ENCODE measurements around the gene PLA2G12B. TPM values are rescaled to one million over a fixed set of nuclear protein-coding genes. Genes with fewer than 3 reads are reported as not detected.
A peak's percentile ranks its signal among the peaks of the same experiment; 100 is the strongest.

PLA2G12B gene
- total and polyA plus RNA-seq, 2 donors from 2014 or later, result 0.66 to 10.3 TPM

DNA sequence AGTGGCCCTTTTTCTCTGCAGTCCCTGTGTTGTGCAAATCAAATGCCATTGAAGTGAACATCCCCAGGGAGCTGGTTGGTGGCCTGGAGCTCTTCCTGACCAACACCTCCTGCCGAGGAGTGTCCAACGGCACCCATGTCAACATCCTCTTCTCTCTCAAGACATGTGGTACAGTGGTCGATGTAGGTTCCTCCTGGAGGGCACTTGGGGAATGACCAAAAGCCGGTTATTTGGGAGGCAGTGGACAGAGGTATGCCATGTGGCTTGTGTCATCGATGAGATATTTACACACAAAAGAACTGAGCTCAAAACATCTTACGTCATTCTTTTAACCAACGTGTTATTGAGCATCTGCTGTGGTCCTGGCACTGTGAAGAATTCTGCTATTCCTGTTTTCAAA lies 41.3 kb downstream of the PLA2G12B start:
- Histone ChIP-seq H3K27me3 (ENCODE audit: control insufficient read depth, insufficient read depth, low read length) (no peaks in the 10 kb centered on the region), H3K36me3 (ENCODE audit: control insufficient read depth in 2 of 3, insufficient read depth in 3 of 3, low read length in 3 of 3) (no peaks in the 10 kb centered on the region), H3K27ac (ENCODE audit: low read depth in 2 of 2, low read length in 2 of 2) (no peak overlapping the region), H3K9ac (ENCODE audit: low read length in 3 of 3) (no peak overlapping the region), H3K9me3 (ENCODE audit: control insufficient read depth in 2 of 3, insufficient read depth in 1 of 3, low read length in 3 of 3) (no peaks in the 10 kb centered on the region), H3K4me1 (ENCODE audit: control insufficient read depth in 2 of 3, insufficient read depth in 2 of 3, low read depth in 1 of 3, low read length in 3 of 3) (no peaks in the 10 kb centered on the region), H3K4me3 (ENCODE audit: low read length in 3 of 3) (no peak overlapping the region)
- peak in 1 of 5 donors; percentile 8 for DNase-seq
- intact Hi-C loops (cut with DNase I), result no loop called here
- TF ChIP-seq, protein P1, sequence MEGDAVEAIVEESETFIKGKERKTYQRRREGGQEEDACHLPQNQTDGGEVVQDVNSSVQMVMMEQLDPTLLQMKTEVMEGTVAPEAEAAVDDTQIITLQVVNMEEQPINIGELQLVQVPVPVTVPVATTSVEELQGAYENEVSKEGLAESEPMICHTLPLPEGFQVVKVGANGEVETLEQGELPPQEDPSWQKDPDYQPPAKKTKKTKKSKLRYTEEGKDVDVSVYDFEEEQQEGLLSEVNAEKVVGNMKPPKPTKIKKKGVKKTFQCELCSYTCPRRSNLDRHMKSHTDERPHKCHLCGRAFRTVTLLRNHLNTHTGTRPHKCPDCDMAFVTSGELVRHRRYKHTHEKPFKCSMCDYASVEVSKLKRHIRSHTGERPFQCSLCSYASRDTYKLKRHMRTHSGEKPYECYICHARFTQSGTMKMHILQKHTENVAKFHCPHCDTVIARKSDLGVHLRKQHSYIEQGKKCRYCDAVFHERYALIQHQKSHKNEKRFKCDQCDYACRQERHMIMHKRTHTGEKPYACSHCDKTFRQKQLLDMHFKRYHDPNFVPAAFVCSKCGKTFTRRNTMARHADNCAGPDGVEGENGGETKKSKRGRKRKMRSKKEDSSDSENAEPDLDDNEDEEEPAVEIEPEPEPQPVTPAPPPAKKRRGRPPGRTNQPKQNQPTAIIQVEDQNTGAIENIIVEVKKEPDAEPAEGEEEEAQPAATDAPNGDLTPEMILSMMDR (IDR thresholded peaks at IDR 0.05; ENCODE audit: borderline replicate concordance, extremely low read depth, insufficient read depth), result no peak
- no peak for FAIRE-seq

- DNase-seq (peak in 2 of 5 donors; percentile 58 to 59), FAIRE-seq (no peak)
- intact Hi-C loops (cut with DNase I), result no loop called here
- H3K9me3 ChIP-seq (ENCODE audit: control insufficient read depth in 2 of 3, insufficient read depth in 1 of 3, low read length in 3 of 3), result no peaks in the 10 kb centered on the region
- H3K4me3 ChIP-seq (ENCODE audit: low read length in 3 of 3), result no peak overlapping the region
- H3K36me3 ChIP-seq (ENCODE audit: control insufficient read depth in 2 of 3, insufficient read depth in 3 of 3, low read length in 3 of 3), result no peaks in the 10 kb centered on the region
- H3K27ac ChIP-seq (ENCODE audit: low read depth in 2 of 2, low read length in 2 of 2), result no peak overlapping the region
- TF ChIP-seq, protein P1 (IDR thresholded peaks at IDR 0.05; ENCODE audit: borderline replicate concordance, extremely low read depth, insufficient read depth), result no peak
- H3K4me1 ChIP-seq (ENCODE audit: control insufficient read depth in 2 of 3, insufficient read depth in 2 of 3, low read depth in 1 of 3, low read length in 3 of 3), result no peaks in the 10 kb centered on the region
- no peak overlapping the region for H3K9ac ChIP-seq (ENCODE audit: low read length in 3 of 3)
- no peaks in the 10 kb centered on the region for H3K27me3 ChIP-seq (ENCODE audit: control insufficient read depth, insufficient read depth, low read length)
These were observed 41.9 kb downstream of the PLA2G12B start for GRCh38 chr10:72912736-72913135.

DNA sequence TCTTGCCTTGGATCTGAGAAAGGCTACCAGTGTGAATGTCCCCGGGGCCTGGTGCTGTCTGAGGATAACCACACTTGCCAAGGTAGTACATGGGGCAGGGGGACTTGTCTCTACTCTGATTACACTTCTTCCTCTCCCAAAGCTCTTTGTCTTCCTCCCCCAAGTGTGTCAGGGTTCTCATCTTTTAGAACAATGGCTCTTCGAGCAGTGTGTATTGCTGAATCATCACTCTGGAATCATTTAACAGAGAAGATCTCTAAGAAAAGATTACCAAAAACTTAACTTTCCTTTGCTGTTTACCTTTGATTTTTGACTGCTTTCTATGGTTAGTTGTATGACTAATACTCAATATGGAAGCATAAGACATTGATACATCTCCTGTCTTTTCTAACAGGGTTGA lies 42.8 kb downstream of the PLA2G12B start:
- no peak overlapping the region for H3K4me3 ChIP-seq (ENCODE audit: low read length in 3 of 3)
- H3K4me1 ChIP-seq (ENCODE audit: control insufficient read depth in 2 of 3, insufficient read depth in 2 of 3, low read depth in 1 of 3, low read length in 3 of 3), result no peaks in the 10 kb centered on the region
- H3K36me3 ChIP-seq (ENCODE audit: control insufficient read depth in 2 of 3, insufficient read depth in 3 of 3, low read length in 3 of 3), result no peaks in the 10 kb centered on the region
- TF ChIP-seq, protein P1 (IDR thresholded peaks at IDR 0.05; ENCODE audit: borderline replicate concordance, extremely low read depth, insufficient read depth), result no peak
- H3K27me3 ChIP-seq (ENCODE audit: control insufficient read depth, insufficient read depth, low read length), result no peaks in the 10 kb centered on the region
- FAIRE-seq (no peak), DNase-seq (no peak)
- intact Hi-C loops (cut with DNase I), result no loop called here
- no peaks in the 10 kb centered on the region for H3K9me3 ChIP-seq (ENCODE audit: control insufficient read depth in 2 of 3, insufficient read depth in 1 of 3, low read length in 3 of 3)
- H3K9ac ChIP-seq (ENCODE audit: low read length in 3 of 3), result no peak overlapping the region
- H3K27ac ChIP-seq (ENCODE audit: low read depth in 2 of 2, low read length in 2 of 2), result no peak overlapping the region

DNA sequence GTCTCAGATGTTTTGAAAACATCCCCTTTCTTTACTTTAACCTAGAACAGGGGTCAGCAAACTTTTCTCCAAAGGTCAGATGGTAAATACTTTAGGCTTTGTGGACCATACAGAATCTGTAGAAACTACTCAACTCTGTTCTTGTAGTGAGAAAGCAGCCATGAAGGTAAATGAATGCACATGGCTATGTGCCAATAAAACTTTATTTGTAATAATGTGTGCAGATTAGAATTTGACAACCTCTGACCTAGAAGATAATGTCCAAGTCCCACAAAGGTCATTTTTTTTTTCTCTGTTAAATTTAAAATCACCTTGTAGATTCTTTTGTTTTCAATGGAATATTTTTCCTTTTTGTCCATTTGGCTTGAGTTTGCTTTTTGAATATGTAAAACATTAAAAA lies 43.9 kb downstream of the PLA2G12B start:
- TF ChIP-seq, protein P1 (IDR thresholded peaks at IDR 0.05; ENCODE audit: borderline replicate concordance, extremely low read depth, insufficient read depth), result no peak
- H3K27ac ChIP-seq (ENCODE audit: low read depth in 2 of 2, low read length in 2 of 2), result no peak overlapping the region
- H3K27me3 ChIP-seq (ENCODE audit: control insufficient read depth, insufficient read depth, low read length), result no peaks in the 10 kb centered on the region
- DNase-seq (no peak), FAIRE-seq (no peak)
- H3K4me1 ChIP-seq (ENCODE audit: control insufficient read depth in 2 of 3, insufficient read depth in 2 of 3, low read depth in 1 of 3, low read length in 3 of 3), result no peaks in the 10 kb centered on the region
- H3K4me3 ChIP-seq (ENCODE audit: low read length in 3 of 3), result no peak overlapping the region
- no peaks in the 10 kb centered on the region for H3K9me3 ChIP-seq (ENCODE audit: control insufficient read depth in 2 of 3, insufficient read depth in 1 of 3, low read length in 3 of 3)
- no peaks in the 10 kb centered on the region for H3K36me3 ChIP-seq (ENCODE audit: control insufficient read depth in 2 of 3, insufficient read depth in 3 of 3, low read length in 3 of 3)
- intact Hi-C loops (cut with DNase I), result no loop called here
- no peak overlapping the region for H3K9ac ChIP-seq (ENCODE audit: low read length in 3 of 3)
